CD14-positive monocyte (primary cell): ENCODE measurements around the gene TSHZ2. TPM values are rescaled to one million over a fixed set of nuclear protein-coding genes. Genes with fewer than 3 reads are reported as not detected.

Experiments
- DNase-seq, 3 donors: peaks; one replicate each; pipeline ENCODE4 v3.0.0-alpha.2; 2011 to 2022
- H2AFZ ChIP-seq: 2 replicates; pipeline ENCODE4 v1.6.0; 2012; ENCODE audit warnings: mild to moderate bottlenecking, low read depth, low read length, inconsistent platforms; ENCODE audit not compliant: insufficient read depth, poor library complexity, severe bottlenecking
- H3K27ac ChIP-seq, 2 donors: 1 replicate in 1 of 2; 2 replicates in 1 of 2; pipeline ENCODE4 v1.5.1; 2012 to 2013; ENCODE audit warnings: low read length in 2 of 2, control low read depth in 1 of 2, inconsistent platforms in 1 of 2, low read depth in 1 of 2, mild to moderate bottlenecking in 1 of 2
- H3K27me3 ChIP-seq, 2 donors: one replicate each; pipeline versions ENCODE4 v1.6.0 to v1.6.1; 2011 to 2013; ENCODE audit warnings: low read length in 2 of 2; ENCODE audit not compliant: control insufficient read depth in 2 of 2, insufficient read depth in 2 of 2
- H3K36me3 ChIP-seq, 2 donors: replicated peaks in 1 of 2; 1 replicate in 1 of 2; 2 replicates in 1 of 2; pipeline versions ENCODE4 v1.5.1 to v1.6.1; 2012 to 2013; ENCODE audit warnings: low read length in 2 of 2, control low read depth in 1 of 2, inconsistent platforms in 1 of 2, mild to moderate bottlenecking in 1 of 2; ENCODE audit not compliant: insufficient read depth in 2 of 2, control insufficient read depth in 1 of 2
- H3K4me1 ChIP-seq, 2 donors: 1 replicate in 1 of 2; 2 replicates in 1 of 2; pipeline versions ENCODE4 v1.5.1 to v1.6.1; 2012 to 2013; ENCODE audit warnings: low read length in 2 of 2, control low read depth in 1 of 2, inconsistent platforms in 1 of 2, mild to moderate bottlenecking in 1 of 2, moderate library complexity in 1 of 2; ENCODE audit not compliant: insufficient read depth in 2 of 2, control insufficient read depth in 1 of 2
- H3K4me2 ChIP-seq: replicated peaks from 2 replicates; pipeline ENCODE3; 2012; ENCODE audit warnings: low read length, moderate library complexity, mild to moderate bottlenecking; ENCODE audit not compliant: poor library complexity, severe bottlenecking; ENCODE audit errors: extremely low read depth
- H3K4me3 ChIP-seq, 3 experiments: fragments of 200-600 bp in 1 of 3; sonication (generic) in 1 of 3; replicated peaks in 1 of 3; 1 replicate in 2 of 3; 2 replicates in 1 of 3; pipeline ENCODE4 v1.5.1; 2011 to 2013; ENCODE audit warnings: low read length in 3 of 3, mild to moderate bottlenecking in 3 of 3, control low read depth in 2 of 3, low read depth in 2 of 3, inconsistent platforms in 1 of 3, moderate library complexity in 1 of 3
- H3K79me2 ChIP-seq: 2 replicates; pipeline ENCODE4 v1.6.0; 2012; ENCODE audit warnings: mild to moderate bottlenecking, control low read depth, inconsistent platforms, low read length, moderate library complexity; ENCODE audit not compliant: insufficient read depth
- H3K9ac ChIP-seq: 2 replicates; pipeline ENCODE4 v1.6.0; 2017; ENCODE audit warnings: low read length, mild to moderate bottlenecking; ENCODE audit not compliant: insufficient read depth, poor library complexity, severe bottlenecking
- H3K9me3 ChIP-seq, 2 donors: replicated peaks in 1 of 2; 1 replicate in 1 of 2; 2 replicates in 1 of 2; pipeline versions ENCODE4 v1.5.1 to v1.6.1; 2012 to 2013; ENCODE audit warnings: low read length in 2 of 2, control low read depth in 1 of 2; ENCODE audit not compliant: control insufficient read depth in 1 of 2, insufficient read depth in 1 of 2
- H4K20me1 ChIP-seq: 2 replicates; pipeline ENCODE4 v1.6.0; 2012; ENCODE audit warnings: mild to moderate bottlenecking, low read length, control low read depth, moderate library complexity; ENCODE audit not compliant: insufficient read depth
- H3K27ac Mint-ChIP-seq, 7 donors: one replicate each; pipeline ENCODE4 v1.8.0; 2020; ENCODE audit warnings: mild to moderate bottlenecking in 7 of 7, mixed read lengths in 7 of 7, moderate library complexity in 6 of 7, inconsistent platforms in 2 of 7
- H3K27me3 Mint-ChIP-seq, 3 donors: one replicate each; pipeline ENCODE4 v1.8.0; 2021 to 2022; ENCODE audit warnings: low read depth in 3 of 3, mild to moderate bottlenecking in 3 of 3, mixed read lengths in 3 of 3, moderate library complexity in 3 of 3, inconsistent platforms in 1 of 3
- H3K36me3 Mint-ChIP-seq, 2 donors: one replicate each; pipeline ENCODE4 v1.8.0; 2020; ENCODE audit warnings: mixed read lengths in 2 of 2, inconsistent platforms in 1 of 2, mild to moderate bottlenecking in 1 of 2
- H3K4me1 Mint-ChIP-seq: one replicate; pipeline ENCODE4 v1.8.0; 2020; ENCODE audit warnings: mild to moderate bottlenecking, mixed read lengths
- H3K4me3 Mint-ChIP-seq, 2 donors: one replicate each; pipeline ENCODE4 v1.8.0; 2020; ENCODE audit warnings: mild to moderate bottlenecking in 2 of 2, mixed read lengths in 2 of 2, moderate library complexity in 1 of 2
- H3K9me3 Mint-ChIP-seq, 7 donors: one replicate each; pipeline ENCODE4 v1.8.0; 2020 to 2022; ENCODE audit warnings: mixed read lengths in 7 of 7, mild to moderate bottlenecking in 6 of 7, moderate library complexity in 6 of 7, inconsistent platforms in 2 of 7
- WGBS: methylation state at CpG from one replicate; pipeline ENCODE4 v1.1.5; 2013; ENCODE audit warnings: missing lambda C conversion rate; ENCODE audit not compliant: insufficient coverage; 5-methylcytosine and 5-hydroxymethylcytosine counted together
- intact Hi-C, 2 donors: fragments of 100-400 bp; cut with micrococcal nuclease; formaldehyde crosslinking; loops; one replicate each; pipeline versions ENCODE4 v1.15.0 to v1.15.1; 2023
- polyA plus RNA-seq, 3 donors: library from polyadenylated mRNA; depleted of rRNA in 1 of 3; unstranded in 2 of 3; stranded (reverse) in 1 of 3; fragments of 300-500 nt in 2 of 3; fragments of >200 nt in 1 of 3; fragmentation: Illumina TruSeq in 2 of 3; gene quantifications; 1 replicate in 2 of 3; 2 replicates in 1 of 3; pipeline ENCODE4 v1.2.3, GENCODE V29; 2012 to 2021
- TF ChIP-seq, protein P1 (sequence below): fragments of 200-600 bp; IDR thresholded peaks from one replicate; pipeline ENCODE4 v1.8.0; 2022; ENCODE audit warnings: antibody characterized with exemption, mild to moderate bottlenecking

TSHZ2 gene
- polyA plus RNA-seq, 3 donors = not detected

DNA sequence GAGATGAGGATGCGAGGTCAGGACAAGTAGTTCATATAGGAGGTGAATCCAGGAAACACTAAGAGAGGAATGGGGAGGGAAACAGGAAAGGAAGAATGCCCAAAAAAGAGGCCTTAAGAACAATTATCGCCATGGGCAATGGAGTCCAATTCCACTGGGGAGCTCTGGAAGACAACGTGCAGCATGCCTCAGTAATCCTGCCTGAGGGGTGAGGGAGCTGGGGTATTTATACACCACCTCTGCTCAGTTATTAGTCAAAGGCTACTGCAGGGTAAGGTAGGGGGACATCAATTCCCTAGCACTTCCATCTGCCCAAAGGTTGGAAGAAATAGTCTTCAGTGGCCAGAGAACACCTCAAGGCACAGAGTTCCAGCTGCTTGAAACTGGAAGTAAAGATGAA, 525.1 kb downstream of the TSHZ2 start:
- H3K4me3 Mint-ChIP-seq = no peak overlapping the region
- H3K9me3 Mint-ChIP-seq = peaks cover 0 to 6% (median 2%) of the 10 kb centered on the region in 7 donors
- H3K27ac Mint-ChIP-seq = no peak overlapping the region
- no peak for DNase-seq
- no peak overlapping the region for H3K9ac ChIP-seq
- no peaks in the 10 kb centered on the region for H3K36me3 ChIP-seq
- WGBS = 100% methylated on average over 1 of the region's 3 CpGs
- no peak overlapping the region for H3K4me3 ChIP-seq
- no peaks in the 10 kb centered on the region for H3K27me3 ChIP-seq
- H3K36me3 Mint-ChIP-seq = no peaks in the 10 kb centered on the region
- H3K27ac ChIP-seq = no peak overlapping the region
- no peaks in the 10 kb centered on the region for H3K79me2 ChIP-seq
- no peaks in the 10 kb centered on the region for H3K9me3 ChIP-seq
- TF ChIP-seq, protein P1, sequence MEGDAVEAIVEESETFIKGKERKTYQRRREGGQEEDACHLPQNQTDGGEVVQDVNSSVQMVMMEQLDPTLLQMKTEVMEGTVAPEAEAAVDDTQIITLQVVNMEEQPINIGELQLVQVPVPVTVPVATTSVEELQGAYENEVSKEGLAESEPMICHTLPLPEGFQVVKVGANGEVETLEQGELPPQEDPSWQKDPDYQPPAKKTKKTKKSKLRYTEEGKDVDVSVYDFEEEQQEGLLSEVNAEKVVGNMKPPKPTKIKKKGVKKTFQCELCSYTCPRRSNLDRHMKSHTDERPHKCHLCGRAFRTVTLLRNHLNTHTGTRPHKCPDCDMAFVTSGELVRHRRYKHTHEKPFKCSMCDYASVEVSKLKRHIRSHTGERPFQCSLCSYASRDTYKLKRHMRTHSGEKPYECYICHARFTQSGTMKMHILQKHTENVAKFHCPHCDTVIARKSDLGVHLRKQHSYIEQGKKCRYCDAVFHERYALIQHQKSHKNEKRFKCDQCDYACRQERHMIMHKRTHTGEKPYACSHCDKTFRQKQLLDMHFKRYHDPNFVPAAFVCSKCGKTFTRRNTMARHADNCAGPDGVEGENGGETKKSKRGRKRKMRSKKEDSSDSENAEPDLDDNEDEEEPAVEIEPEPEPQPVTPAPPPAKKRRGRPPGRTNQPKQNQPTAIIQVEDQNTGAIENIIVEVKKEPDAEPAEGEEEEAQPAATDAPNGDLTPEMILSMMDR = no peak
- H2AFZ ChIP-seq = no peak overlapping the region
- intact Hi-C loops = no loop called here
- H4K20me1 ChIP-seq = no peaks in the 10 kb centered on the region
- no peaks in the 10 kb centered on the region for H3K4me1 ChIP-seq
- no peaks in the 10 kb centered on the region for H3K4me1 Mint-ChIP-seq
- no peak overlapping the region for H3K4me2 ChIP-seq
- peaks cover 3 to 9% (median 3%) of the 10 kb centered on the region in 3 donors for H3K27me3 Mint-ChIP-seq

DNA sequence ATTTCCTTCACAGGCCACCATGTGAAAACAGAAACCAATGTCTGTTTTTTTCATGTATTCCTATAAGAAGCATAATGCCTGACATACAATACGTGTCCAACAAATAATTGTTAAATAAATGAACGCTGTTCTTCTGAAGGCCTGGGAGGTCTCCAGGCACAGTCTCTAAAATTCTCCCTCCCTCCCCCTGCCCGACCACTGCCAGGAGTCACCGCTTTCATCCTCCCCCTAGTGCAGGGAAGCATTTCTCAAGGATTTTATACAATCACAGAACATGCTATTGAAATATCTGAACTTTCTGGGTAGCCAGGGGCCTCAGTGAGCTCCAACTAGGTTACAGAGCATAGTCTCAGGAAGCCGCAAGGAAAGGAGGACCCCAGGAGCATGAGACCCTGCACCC, 526.2 kb downstream of the TSHZ2 start:
- intact Hi-C loops = no loop called here
- no peak overlapping the region for H2AFZ ChIP-seq
- no peaks in the 10 kb centered on the region for H3K27me3 ChIP-seq
- H3K4me3 ChIP-seq = no peak overlapping the region
- peaks cover 0 to 7% (median 4%) of the 10 kb centered on the region in 7 donors for H3K9me3 Mint-ChIP-seq
- TF ChIP-seq, protein P1 = no peak
- H3K4me1 ChIP-seq = no peaks in the 10 kb centered on the region
- H3K79me2 ChIP-seq = no peaks in the 10 kb centered on the region
- no peak overlapping the region for H3K27ac Mint-ChIP-seq
- peaks cover 3 to 8% (median 3%) of the 10 kb centered on the region in 3 donors for H3K27me3 Mint-ChIP-seq
- H3K4me3 Mint-ChIP-seq = no peak overlapping the region
- no peaks in the 10 kb centered on the region for H3K4me1 Mint-ChIP-seq
- no peak overlapping the region for H3K4me2 ChIP-seq
- no peak overlapping the region for H3K27ac ChIP-seq
- no peaks in the 10 kb centered on the region for H3K9me3 ChIP-seq
- DNase-seq = no peak
- no peaks in the 10 kb centered on the region for H3K36me3 Mint-ChIP-seq
- no peak overlapping the region for H3K9ac ChIP-seq
- 77% methylated on average over 2 of the region's 5 CpGs for WGBS
- H3K36me3 ChIP-seq = no peaks in the 10 kb centered on the region
- H4K20me1 ChIP-seq = no peaks in the 10 kb centered on the region
